HG02623 (cell line): Measurements from ENCODE around the gene TNFRSF1A.

Experiments used
- ATAC-seq: cut with Tn5 transposase; IDR thresholded peaks from one replicate; pipeline ENCODE4 v1.9.1; 2021; ENCODE audit warnings: moderate library complexity; ENCODE audit not compliant: unreplicated experiment

TNFRSF1A gene

GRCh38 chr12:6374786-6375160 is 32.9 kb upstream of the TNFRSF1A start:
- no peak for ATAC-seq

GRCh38 chr12:6374028-6374785 is 32.3 kb upstream of the TNFRSF1A start:
- no peak for ATAC-seq

- ATAC-seq: no peak
Observed at GRCh38 chr12:6373022-6373787, 31.3 kb upstream of the TNFRSF1A start.

GRCh38 chr12:6372403-6373003 is 30.6 kb upstream of the TNFRSF1A start:
- ATAC-seq: no peak

- ATAC-seq: no peak
Observed at GRCh38 chr12:6370994-6371754, 29.3 kb upstream of the TNFRSF1A start.

GRCh38 chr12:6370576-6370935 is 28.7 kb upstream of the TNFRSF1A start:
- ATAC-seq: no peak

- no peak for ATAC-seq
Observed at GRCh38 chr12:6369916-6370575, 28.2 kb upstream of the TNFRSF1A start.

GRCh38 chr12:6368906-6369525 is 27.1 kb upstream of the TNFRSF1A start:
- ATAC-seq: no peak

GRCh38 chr12:6367969-6368892 is 26.4 kb upstream of the TNFRSF1A start:
- no peak for ATAC-seq

- no peak for ATAC-seq
Observed at GRCh38 chr12:6367065-6367968, 25.4 kb upstream of the TNFRSF1A start.

- ATAC-seq: no peak
Observed at GRCh38 chr12:6364044-6364374, 22.1 kb upstream of the TNFRSF1A start.

- ATAC-seq: no peak
Observed at GRCh38 chr12:6363330-6364043, 21.6 kb upstream of the TNFRSF1A start.

- ATAC-seq: no peak
Observed at GRCh38 chr12:6363010-6363329, 21.1 kb upstream of the TNFRSF1A start.

- no peak for ATAC-seq
Observed at GRCh38 chr12:6362403-6362802, 20.5 kb upstream of the TNFRSF1A start.

GRCh38 chr12:6361834-6362233 is 20.0 kb upstream of the TNFRSF1A start:
- ATAC-seq: no peak

- ATAC-seq: no peak
Observed at GRCh38 chr12:6360578-6361490, 19.0 kb upstream of the TNFRSF1A start.

GRCh38 chr12:6360080-6360571 is 18.2 kb upstream of the TNFRSF1A start:
- no peak for ATAC-seq
